Renal pelvis (tissue), 4 donors: ENCODE data around the gene NPL. TPM values are rescaled to one million over a fixed set of nuclear protein-coding genes. Genes with fewer than 3 reads are reported as not detected.

Experiments used
- DNase-seq: peaks from one replicate; pipeline ENCODE4 v3.0.0-alpha.2; 2013
- polyA plus RNA-seq, 3 donors: library from polyadenylated mRNA; unstranded; fragments of 120-200 nt; gene quantifications; one replicate each; pipeline ENCODE4 v1.2.1, GENCODE V29; 2013; ENCODE audit not compliant: insufficient read length in 3 of 3

NPL gene
- polyA plus RNA-seq, 3 donors: 7.4 to 9.2 (median 9.1) TPM

- no peak for DNase-seq
These were observed 22.6 kb downstream of the NPL start for GRCh38 chr1:182811975-182812722.

- no peak for DNase-seq
These were observed 27.3 kb downstream of the NPL start for GRCh38 chr1:182816863-182817262.

- no peak for DNase-seq
These were observed 28.2 kb downstream of the NPL start for GRCh38 chr1:182817802-182818201.

- no peak for DNase-seq
These were observed 33.6 kb downstream of the NPL start for GRCh38 chr1:182823220-182823619.

- DNase-seq: no peak
These were observed 37.3 kb downstream of the NPL start for GRCh38 chr1:182826892-182827291.

GRCh38 chr1:182829285-182829932 is 39.8 kb downstream of the NPL start:
- DNase-seq: no peak

- DNase-seq: no peak
These were observed 43.7 kb downstream of the NPL start for GRCh38 chr1:182833271-182833670.

GRCh38 chr1:182834326-182834725 is 44.8 kb downstream of the NPL start:
- no peak for DNase-seq

GRCh38 chr1:182835806-182836205 is 46.2 kb downstream of the NPL start:
- no peak for DNase-seq

GRCh38 chr1:182839209-182840066 is 49.9 kb downstream of the NPL start, which contains the start of gene DHX9:
Gene DHX9, plus strand, starts transcription at chr1:182839347. Its CDS starts 3,220 bp downstream, at chr1:182842567.
- DNase-seq: peak; percentile 90

GRCh38 chr1:182841368-182841988 is 51.9 kb downstream of the NPL start:
- peak; percentile 62 for DNase-seq

GRCh38 chr1:182842265-182842664 is 52.7 kb downstream of the NPL start:
- DNase-seq: no peak

- no peak for DNase-seq
These were observed 55.8 kb downstream of the NPL start for GRCh38 chr1:182845379-182845778.

- DNase-seq: no peak
These were observed 56.3 kb downstream of the NPL start for GRCh38 chr1:182845894-182846293.

GRCh38 chr1:182847105-182847504 is 57.5 kb downstream of the NPL start:
- DNase-seq: no peak

GRCh38 chr1:182848736-182849135 is 59.2 kb downstream of the NPL start:
- no peak for DNase-seq

GRCh38 chr1:182850319-182850718 is 60.7 kb downstream of the NPL start:
- DNase-seq: no peak

- DNase-seq: no peak
These were observed 62.3 kb downstream of the NPL start for GRCh38 chr1:182851825-182852224.

- no peak for DNase-seq
These were observed 66.3 kb downstream of the NPL start for GRCh38 chr1:182855911-182856310.

GRCh38 chr1:182857212-182857611 is 67.6 kb downstream of the NPL start:
- DNase-seq: no peak

- no peak for DNase-seq
These were observed 71.1 kb downstream of the NPL start for GRCh38 chr1:182860658-182861057.

GRCh38 chr1:182861994-182862393 is 72.4 kb downstream of the NPL start:
- DNase-seq: no peak
